HG03571 (cell line): ENCODE results near the gene OR2T11.
"Not testable (repeated sequence)": the region's sequence is repeated elsewhere in the genome, so short reads cannot be mapped to it uniquely, and the experiment has no call there.

Experiments
- ATAC-seq: cut with Tn5 transposase; IDR thresholded peaks from one replicate; pipeline ENCODE4 v1.9.1; 2021; ENCODE audit not compliant: unreplicated experiment

OR2T11 gene

GRCh38 chr1:248621770-248622169 is 13.1 kb downstream of the OR2T11 start:
- ATAC-seq: no peak

- no peak for ATAC-seq
Measured at GRCh38 chr1:248618878-248619277, 16.0 kb downstream of the OR2T11 start.

GRCh38 chr1:248618119-248618518 is 16.8 kb downstream of the OR2T11 start:
- ATAC-seq: no peak

DNA sequence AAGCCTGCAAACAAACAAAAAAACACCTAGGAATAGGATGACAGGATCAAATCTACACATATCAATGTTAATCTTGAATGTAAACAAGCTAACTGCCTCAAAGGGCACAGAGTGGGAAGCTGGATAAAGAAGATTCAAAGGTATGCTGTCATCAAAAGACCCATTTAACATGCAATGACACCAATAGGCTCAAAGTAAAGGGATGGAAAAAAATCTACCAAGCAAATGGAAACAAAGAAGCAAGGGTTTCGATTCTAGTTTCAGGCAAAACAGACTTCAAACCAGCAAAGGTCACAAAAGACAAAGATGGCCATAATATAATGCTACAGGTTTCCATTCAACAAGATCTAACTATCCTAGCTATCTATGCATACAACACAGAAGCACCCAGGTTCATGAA is 21.1 kb downstream of the OR2T11 start:
- no peak for ATAC-seq

GRCh38 chr1:248611883-248612414 is 22.9 kb downstream of the OR2T11 start:
- no peak for ATAC-seq

DNA sequence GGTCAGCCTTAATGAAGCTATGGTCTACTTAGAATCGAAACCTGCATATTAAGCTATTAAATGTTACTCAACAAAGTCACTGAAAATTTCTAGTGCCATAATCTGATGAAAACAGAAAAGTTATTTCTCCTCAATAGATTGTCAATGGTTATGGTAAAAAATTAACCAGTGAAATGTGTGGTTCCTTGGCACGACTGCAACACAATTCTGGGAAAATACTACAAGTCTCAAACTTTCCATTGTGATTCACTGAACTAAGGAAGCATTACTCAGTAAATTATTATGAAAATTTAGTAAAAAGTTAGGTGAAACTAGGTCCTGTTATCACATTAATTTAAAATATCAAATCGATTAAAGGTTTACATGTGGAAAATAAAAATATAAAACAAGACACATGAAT is 24.6 kb downstream of the OR2T11 start:
- ATAC-seq: no peak

- ATAC-seq: no peak
Measured at GRCh38 chr1:248599396-248599795, 35.5 kb downstream of the OR2T11 start.

- ATAC-seq: no peak
Measured at GRCh38 chr1:248597589-248597988, 37.3 kb downstream of the OR2T11 start, which contains the start of gene OR2T10. Gene OR2T10 (minus strand): TSS chr1:248597700. CDS start chr1:248593768, 3,932 bp downstream.

- no peak for ATAC-seq
Measured at GRCh38 chr1:248596615-248597014, 38.3 kb downstream of the OR2T11 start.

DNA sequence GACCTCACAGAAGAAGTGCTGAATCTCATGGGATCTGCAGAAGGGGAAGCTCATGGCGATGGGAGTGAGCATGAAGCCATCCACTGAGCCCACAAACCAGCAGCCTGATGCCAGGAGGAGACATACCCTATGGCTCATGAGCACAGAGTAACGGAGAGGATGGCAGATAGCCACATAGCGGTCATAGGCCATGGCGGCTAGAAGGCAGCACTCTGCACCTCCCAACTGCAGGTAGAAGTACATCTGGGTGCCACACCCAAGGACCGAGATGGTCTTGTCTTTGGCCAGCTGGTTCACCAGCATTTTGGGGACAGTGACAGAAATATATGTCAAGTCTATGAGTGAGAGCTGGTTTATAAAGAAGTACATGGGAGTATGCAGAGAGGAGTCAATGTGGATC is 41.7 kb downstream of the OR2T11 start:
- no peak for ATAC-seq

DNA sequence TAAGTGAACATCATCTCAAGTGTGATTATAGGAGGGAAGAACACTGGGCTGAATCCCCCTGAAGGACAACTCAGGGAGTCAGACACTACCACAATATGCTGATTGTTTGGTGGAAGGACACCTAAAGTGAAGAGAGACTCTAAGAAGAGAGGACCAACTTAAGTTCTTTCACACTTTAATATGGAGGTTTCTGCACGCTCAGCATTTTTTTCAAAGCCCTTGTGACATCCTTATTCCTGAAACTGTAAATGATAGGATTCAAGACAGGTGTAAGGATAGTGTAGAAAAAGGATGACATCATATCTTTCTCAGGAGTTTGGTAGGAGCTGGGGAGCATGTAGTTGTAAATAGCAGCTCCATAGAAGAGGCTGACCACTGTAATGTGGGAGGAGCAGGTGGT is 42.2 kb downstream of the OR2T11 start:
- no peak for ATAC-seq

GRCh38 chr1:248590055-248590454 is 44.8 kb downstream of the OR2T11 start:
- no peak for ATAC-seq

DNA sequence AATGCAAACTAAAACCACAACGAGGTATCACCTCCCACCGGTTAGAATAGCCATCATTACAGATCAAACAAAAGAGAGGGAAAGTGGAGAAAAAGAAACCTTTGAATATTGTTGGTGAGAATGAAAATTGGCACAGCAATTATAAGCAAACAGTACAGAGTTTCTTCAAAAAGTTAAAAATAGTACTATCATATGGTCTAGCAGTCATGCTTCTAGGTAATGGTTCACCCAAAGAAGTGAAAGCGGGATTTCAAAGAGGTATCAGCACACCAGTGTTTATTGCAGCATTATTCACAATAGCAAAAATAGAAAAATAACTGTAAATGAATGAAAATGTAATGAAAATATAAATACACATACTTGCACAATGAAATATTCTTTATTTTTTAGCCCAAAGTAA is 45.6 kb downstream of the OR2T11 start:
- ATAC-seq: no peak

- no peak for ATAC-seq
Measured at GRCh38 chr1:248585266-248585665, 49.6 kb downstream of the OR2T11 start.

DNA sequence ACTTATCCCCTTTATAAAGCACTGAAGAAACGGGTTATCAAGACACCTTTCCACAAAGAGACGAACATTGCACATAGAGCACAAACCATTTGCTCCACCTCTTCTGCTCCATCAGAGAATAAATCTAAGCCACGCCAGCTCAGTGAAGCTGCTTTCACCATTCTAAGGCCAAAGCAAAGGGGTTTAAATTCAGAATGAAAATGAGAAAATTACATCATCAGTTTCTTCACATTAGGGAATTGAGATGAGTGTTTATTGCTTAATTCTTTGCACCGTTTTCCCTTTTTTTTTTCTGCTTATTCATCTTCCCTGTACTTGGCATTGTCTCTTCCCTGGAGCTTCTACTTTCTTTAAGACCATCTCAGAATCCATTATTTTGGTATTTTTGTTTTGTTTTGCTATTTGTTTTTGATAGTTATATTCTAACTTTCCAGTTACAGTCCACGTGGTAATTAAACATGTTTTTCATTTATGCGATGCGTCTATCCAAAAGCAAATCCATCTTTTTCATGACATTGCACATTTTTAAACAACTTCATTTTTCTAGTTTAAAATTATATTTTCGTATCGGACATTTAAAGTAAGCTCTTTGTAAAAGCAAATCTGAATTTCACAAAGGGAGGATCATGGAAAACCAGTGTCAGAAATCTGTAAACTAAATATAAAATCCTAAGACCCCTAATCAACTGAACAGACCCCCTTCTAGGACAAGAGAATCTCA is 58.5 kb downstream of the OR2T11 start:
- no peak for ATAC-seq

GRCh38 chr1:248574657-248575056 is 60.2 kb downstream of the OR2T11 start, which contains the start of gene OR2T34:
Gene OR2T34 (minus strand): TSS chr1:248574757. CDS start chr1:248574757, 0 bp downstream.
- ATAC-seq: not testable (repeated sequence)

DNA sequence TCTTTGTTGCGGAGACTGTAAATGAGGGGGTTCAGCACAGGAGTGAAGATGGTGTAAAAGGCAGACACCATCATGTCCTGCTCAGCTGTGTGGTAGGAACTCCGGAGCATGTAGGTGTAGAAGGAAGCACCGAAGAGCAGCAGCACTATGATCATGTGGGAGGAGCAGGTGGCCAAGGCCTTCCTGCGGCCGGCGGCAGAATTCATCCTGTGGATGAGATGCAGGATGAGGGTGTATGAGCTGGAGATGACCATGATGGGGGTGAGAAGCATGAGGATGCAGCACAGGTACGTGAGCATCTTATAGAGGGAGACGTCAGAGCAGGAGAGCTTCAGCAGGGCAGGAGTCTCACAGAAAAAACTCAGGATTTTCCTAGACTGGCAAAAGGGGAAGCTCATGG is 61.0 kb downstream of the OR2T11 start:
- not testable (repeated sequence) for ATAC-seq
